Measurements from ENCODE around the gene TDRD1. TPM values are rescaled to one million over a fixed set of nuclear protein-coding genes. Genes with fewer than 3 reads are reported as not detected.

The TDRD1 gene
- total RNA-seq, 5 donors from 2014 or later (not counting 1 experiment from before 2014, with no cell fraction given), result 0.12 to 0.38 (median 0.25) TPM; not detected in 1

DNA sequence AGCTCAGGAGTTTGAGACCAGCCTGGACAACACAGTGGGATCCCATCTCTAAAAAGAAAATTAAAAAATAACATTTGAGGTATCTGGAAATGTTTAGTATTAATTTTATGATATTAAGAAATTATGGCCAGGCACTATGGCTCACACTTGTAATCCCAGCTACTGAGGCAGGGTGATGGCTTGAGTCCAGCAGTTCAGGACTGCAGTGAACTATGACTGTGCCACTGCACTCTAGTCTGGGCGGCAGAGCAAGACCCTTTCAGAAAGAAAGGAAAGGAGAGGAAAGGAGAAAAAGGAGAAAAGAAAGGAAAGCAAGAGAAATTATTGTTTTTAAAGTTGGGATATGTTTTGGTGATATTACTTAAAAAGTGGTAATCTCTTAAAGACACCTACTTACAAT is 2.6 kb upstream of the TDRD1 start:
- ATAC-seq (replicated peaks in 1 of 4) (no peak), DNase-seq (no peak)
- peaks cover 0 to 20% of the 10 kb centered on the region in 2 experiments for H3K4me1 ChIP-seq (ENCODE audit: control insufficient read depth in 1 of 2, extremely low read depth in 1 of 2, insufficient read depth in 2 of 2, low read length in 2 of 2)
- no peaks in the 10 kb centered on the region for H3K9me3 ChIP-seq
- H3K27ac Mint-ChIP-seq, result no peak overlapping the region
- H3K27me3 ChIP-seq (replicated peaks in 1 of 2; ENCODE audit: control insufficient read depth in 2 of 2, extremely low read depth in 1 of 2, insufficient read depth in 2 of 2, low read length in 1 of 2), result no peaks in the 10 kb centered on the region
- no peaks in the 10 kb centered on the region for H3K36me3 ChIP-seq (ENCODE audit: control insufficient read depth in 2 of 2, extremely low read depth in 1 of 2, insufficient read depth in 1 of 2, low read length in 1 of 2)
- peaks cover 27 to 37% (median 32%) of the 10 kb centered on the region in 3 donors for H3K4me1 Mint-ChIP-seq
- H3K36me3 Mint-ChIP-seq, result no peaks in the 10 kb centered on the region
- CTCF ChIA-PET, result interaction anchor here in 1 of 2 donors (0.7 kb wide), 1 partner anchor 42 kb away, joined by 3 read pairs; no protein-coding TSS in a partner anchor
- no peaks in the 10 kb centered on the region for H3K27me3 Mint-ChIP-seq
- H3K4me3 ChIP-seq (ENCODE audit: control insufficient read depth in 1 of 2, extremely low read depth in 1 of 2, low read length in 1 of 2), result no peak overlapping the region
- POLR2A ChIA-PET, result no interaction called here
- WGBS (ENCODE audit: insufficient coverage), result no CpG with 5 or more reads among the region's 1 CpG
- H3K9me3 Mint-ChIP-seq, result no peaks in the 10 kb centered on the region
- H3K4me3 Mint-ChIP-seq, result no peak overlapping the region
- H3K27ac ChIP-seq (ENCODE audit: low read length), result no peak overlapping the region

- no peak overlapping the region for H3K27ac ChIP-seq (ENCODE audit: low read length)
- ATAC-seq (replicated peaks in 1 of 4) (no peak), DNase-seq (no peak)
- CTCF ChIA-PET, result no interaction called here
- peaks cover 5 to 14% (median 13%) of the 10 kb centered on the region in 3 donors for H3K4me1 Mint-ChIP-seq
- H3K27me3 ChIP-seq (replicated peaks in 1 of 2; ENCODE audit: control insufficient read depth in 2 of 2, extremely low read depth in 1 of 2, insufficient read depth in 2 of 2, low read length in 1 of 2), result no peaks in the 10 kb centered on the region
- no peaks in the 10 kb centered on the region for H3K36me3 ChIP-seq (ENCODE audit: control insufficient read depth in 2 of 2, extremely low read depth in 1 of 2, insufficient read depth in 1 of 2, low read length in 1 of 2)
- no peak overlapping the region for H3K27ac Mint-ChIP-seq
- no peaks in the 10 kb centered on the region for H3K9me3 ChIP-seq
- H3K9me3 Mint-ChIP-seq, result no peaks in the 10 kb centered on the region
- H3K4me3 ChIP-seq (ENCODE audit: control insufficient read depth in 1 of 2, extremely low read depth in 1 of 2, low read length in 1 of 2), result no peak overlapping the region
- H3K36me3 Mint-ChIP-seq, result no peaks in the 10 kb centered on the region
- H3K4me3 Mint-ChIP-seq, result no peak overlapping the region
- peaks cover 0 to 2% of the 10 kb centered on the region in 2 experiments for H3K4me1 ChIP-seq (ENCODE audit: control insufficient read depth in 1 of 2, extremely low read depth in 1 of 2, insufficient read depth in 2 of 2, low read length in 2 of 2)
- WGBS (ENCODE audit: insufficient coverage), result 86% methylated on average over 3 of the region's 8 CpGs
- H3K27me3 Mint-ChIP-seq, result no peaks in the 10 kb centered on the region
- POLR2A ChIA-PET, result no interaction called here
Observed at GRCh38 chr10:114179747-114180146, 594 bp downstream of the TDRD1 start.

DNA sequence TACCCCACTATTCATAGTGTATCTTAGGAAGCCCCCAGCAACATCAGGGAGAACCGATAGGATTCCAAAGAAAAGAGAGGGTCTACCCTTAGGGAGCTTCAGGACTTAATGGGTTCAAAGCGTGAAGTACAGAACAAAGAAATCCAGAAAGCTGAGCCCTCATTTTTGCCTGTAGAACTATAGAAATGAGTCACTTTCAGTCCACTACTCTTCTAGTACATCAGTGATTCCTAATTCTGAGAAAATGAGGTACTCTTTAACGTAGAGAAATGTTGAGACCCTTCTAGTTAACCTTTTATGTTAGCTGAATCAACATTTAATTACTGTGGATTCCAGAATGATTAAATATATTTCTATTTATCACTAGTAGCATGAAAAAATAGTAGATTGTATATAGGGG is 1.8 kb downstream of the TDRD1 start:
- no peak for ATAC-seq (replicated peaks in 1 of 4)
- Mint-ChIP-seq H3K27me3 (peaks cover 0 to 2% of the 10 kb centered on the region in 2 donors), H3K4me3 (no peak overlapping the region), H3K4me1 (peaks cover 0 to 5% (median 4%) of the 10 kb centered on the region in 3 donors), H3K36me3 (no peaks in the 10 kb centered on the region), H3K9me3 (no peaks in the 10 kb centered on the region), H3K27ac (no peak overlapping the region)
- no peak overlapping the region for H3K27ac ChIP-seq (ENCODE audit: low read length)
- ChIA-PET POLR2A (no interaction called here), CTCF (interaction anchor here in 1 of 2 donors (0.8 kb wide), 1 partner anchor 25 kb away, joined by 3 read pairs; no protein-coding TSS in a partner anchor)
- H3K9me3 ChIP-seq, result no peaks in the 10 kb centered on the region
- no peak for DNase-seq
- no peaks in the 10 kb centered on the region for H3K4me1 ChIP-seq (ENCODE audit: control insufficient read depth in 1 of 2, extremely low read depth in 1 of 2, insufficient read depth in 2 of 2, low read length in 2 of 2)
- H3K36me3 ChIP-seq (ENCODE audit: control insufficient read depth in 2 of 2, extremely low read depth in 1 of 2, insufficient read depth in 1 of 2, low read length in 1 of 2), result no peaks in the 10 kb centered on the region
- no peak overlapping the region for H3K4me3 ChIP-seq (ENCODE audit: control insufficient read depth in 1 of 2, extremely low read depth in 1 of 2, low read length in 1 of 2)
- WGBS (ENCODE audit: insufficient coverage), result no CpG with 5 or more reads among the region's 3 CpGs
- H3K27me3 ChIP-seq (replicated peaks in 1 of 2; ENCODE audit: control insufficient read depth in 2 of 2, extremely low read depth in 1 of 2, insufficient read depth in 2 of 2, low read length in 1 of 2), result no peaks in the 10 kb centered on the region

- H3K4me1 Mint-ChIP-seq, result no peaks in the 10 kb centered on the region
- no peak overlapping the region for H3K4me3 ChIP-seq (ENCODE audit: control insufficient read depth in 1 of 2, extremely low read depth in 1 of 2, low read length in 1 of 2)
- H3K36me3 Mint-ChIP-seq, result no peaks in the 10 kb centered on the region
- no peaks in the 10 kb centered on the region for H3K9me3 Mint-ChIP-seq
- 20% methylated on average over 1 of the region's 5 CpGs for WGBS (ENCODE audit: insufficient coverage)
- no peak overlapping the region for H3K4me3 Mint-ChIP-seq
- CTCF ChIA-PET, result no interaction called here
- H3K27me3 ChIP-seq (replicated peaks in 1 of 2; ENCODE audit: control insufficient read depth in 2 of 2, extremely low read depth in 1 of 2, insufficient read depth in 2 of 2, low read length in 1 of 2), result no peaks in the 10 kb centered on the region
- ATAC-seq (replicated peaks in 1 of 4) (no peak), DNase-seq (no peak)
- no peak overlapping the region for H3K27ac ChIP-seq (ENCODE audit: low read length)
- H3K4me1 ChIP-seq (ENCODE audit: control insufficient read depth in 1 of 2, extremely low read depth in 1 of 2, insufficient read depth in 2 of 2, low read length in 2 of 2), result no peaks in the 10 kb centered on the region
- H3K27me3 Mint-ChIP-seq, result peaks cover 2 to 4% of the 10 kb centered on the region in 2 donors
- H3K36me3 ChIP-seq (ENCODE audit: control insufficient read depth in 2 of 2, extremely low read depth in 1 of 2, insufficient read depth in 1 of 2, low read length in 1 of 2), result no peaks in the 10 kb centered on the region
- H3K27ac Mint-ChIP-seq, result no peak overlapping the region
- POLR2A ChIA-PET, result no interaction called here
- H3K9me3 ChIP-seq, result no peaks in the 10 kb centered on the region
Observed at GRCh38 chr10:114181971-114182370, 2.8 kb downstream of the TDRD1 start.

GRCh38 chr10:114183563-114183962 is 4.4 kb downstream of the TDRD1 start:
- Mint-ChIP-seq H3K4me3 (no peak overlapping the region), H3K36me3 (no peaks in the 10 kb centered on the region), H3K9me3 (no peaks in the 10 kb centered on the region), H3K4me1 (no peaks in the 10 kb centered on the region), H3K27ac (no peak overlapping the region), H3K27me3 (peaks cover 4 to 7% of the 10 kb centered on the region in 2 donors)
- Histone ChIP-seq H3K4me3 (ENCODE audit: control insufficient read depth in 1 of 2, extremely low read depth in 1 of 2, low read length in 1 of 2) (no peak overlapping the region), H3K27ac (ENCODE audit: low read length) (no peak overlapping the region), H3K27me3 (replicated peaks in 1 of 2; ENCODE audit: control insufficient read depth in 2 of 2, extremely low read depth in 1 of 2, insufficient read depth in 2 of 2, low read length in 1 of 2) (no peaks in the 10 kb centered on the region), H3K9me3 (no peaks in the 10 kb centered on the region), H3K36me3 (ENCODE audit: control insufficient read depth in 2 of 2, extremely low read depth in 1 of 2, insufficient read depth in 1 of 2, low read length in 1 of 2) (no peaks in the 10 kb centered on the region), H3K4me1 (ENCODE audit: control insufficient read depth in 1 of 2, extremely low read depth in 1 of 2, insufficient read depth in 2 of 2, low read length in 2 of 2) (no peaks in the 10 kb centered on the region)
- 90% methylated on average over 5 of the region's 9 CpGs for WGBS (ENCODE audit: insufficient coverage)
- ChIA-PET POLR2A (interaction anchor here in 1 of 2 donors (0.6 kb wide), 1 partner anchor 299 kb away, joined by 4 read pairs; no protein-coding TSS in a partner anchor), CTCF (no interaction called here)
- no peak for ATAC-seq (replicated peaks in 1 of 4)
- no peak for DNase-seq

GRCh38 chr10:114184276-114184675 is 5.1 kb downstream of the TDRD1 start:
- H3K4me1 ChIP-seq (ENCODE audit: control insufficient read depth in 1 of 2, extremely low read depth in 1 of 2, insufficient read depth in 2 of 2, low read length in 2 of 2), result no peaks in the 10 kb centered on the region
- H3K27me3 ChIP-seq (replicated peaks in 1 of 2; ENCODE audit: control insufficient read depth in 2 of 2, extremely low read depth in 1 of 2, insufficient read depth in 2 of 2, low read length in 1 of 2), result no peaks in the 10 kb centered on the region
- no peaks in the 10 kb centered on the region for H3K36me3 ChIP-seq (ENCODE audit: control insufficient read depth in 2 of 2, extremely low read depth in 1 of 2, insufficient read depth in 1 of 2, low read length in 1 of 2)
- Mint-ChIP-seq H3K9me3 (no peaks in the 10 kb centered on the region), H3K27me3 (peaks cover 4 to 7% of the 10 kb centered on the region in 2 donors), H3K4me3 (no peak overlapping the region), H3K27ac (no peak overlapping the region), H3K4me1 (no peaks in the 10 kb centered on the region), H3K36me3 (no peaks in the 10 kb centered on the region)
- H3K9me3 ChIP-seq, result no peaks in the 10 kb centered on the region
- no CpG with 5 or more reads among the region's 5 CpGs for WGBS (ENCODE audit: insufficient coverage)
- H3K4me3 ChIP-seq (ENCODE audit: control insufficient read depth in 1 of 2, extremely low read depth in 1 of 2, low read length in 1 of 2), result no peak overlapping the region
- ChIA-PET POLR2A (no interaction called here), CTCF (interaction anchor here (0.7 kb wide), 2 partner anchors 12 to 882 kb away, joined by 3 to 8 read pairs; no protein-coding TSS in a partner anchor)
- H3K27ac ChIP-seq (ENCODE audit: low read length), result no peak overlapping the region
- DNase-seq, result no peak
- ATAC-seq (replicated peaks in 1 of 4), result no peak

DNA sequence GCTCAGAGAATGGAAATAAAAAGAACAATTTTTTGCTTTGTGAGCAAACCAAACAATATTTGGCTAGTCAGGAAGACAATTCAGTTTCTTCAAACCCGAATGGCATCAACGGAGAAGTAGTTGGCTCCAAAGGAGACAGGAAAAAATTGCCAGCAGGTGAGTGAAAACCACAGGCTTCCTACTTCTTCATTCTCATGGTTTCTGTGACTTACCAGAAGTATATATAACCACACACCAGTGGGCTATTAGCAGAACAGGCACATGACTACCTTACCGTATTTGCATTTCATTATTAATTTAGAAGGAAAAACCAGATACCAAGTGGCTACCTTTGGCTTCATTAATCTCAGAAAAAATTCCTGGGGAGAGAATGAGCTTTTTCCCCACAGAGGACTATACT is 8.8 kb downstream of the TDRD1 start:
- no peaks in the 10 kb centered on the region for H3K27me3 ChIP-seq (replicated peaks in 1 of 2; ENCODE audit: control insufficient read depth in 2 of 2, extremely low read depth in 1 of 2, insufficient read depth in 2 of 2, low read length in 1 of 2)
- no peak overlapping the region for H3K4me3 Mint-ChIP-seq
- no peak overlapping the region for H3K27ac ChIP-seq (ENCODE audit: low read length)
- H3K36me3 ChIP-seq (ENCODE audit: control insufficient read depth in 2 of 2, extremely low read depth in 1 of 2, insufficient read depth in 1 of 2, low read length in 1 of 2), result no peaks in the 10 kb centered on the region
- H3K4me3 ChIP-seq (ENCODE audit: control insufficient read depth in 1 of 2, extremely low read depth in 1 of 2, low read length in 1 of 2), result no peak overlapping the region
- ChIA-PET POLR2A (no interaction called here), CTCF (interaction anchor here in 1 of 2 donors (0.6 kb wide), 1 partner anchor 24 kb away, joined by 7 read pairs; no protein-coding TSS in a partner anchor)
- DNase-seq (no peak), ATAC-seq (replicated peaks in 1 of 4) (no peak)
- H3K27ac Mint-ChIP-seq, result no peak overlapping the region
- no peaks in the 10 kb centered on the region for H3K36me3 Mint-ChIP-seq
- H3K27me3 Mint-ChIP-seq, result peaks cover 7 to 8% of the 10 kb centered on the region in 2 donors
- no peaks in the 10 kb centered on the region for H3K9me3 ChIP-seq
- no peaks in the 10 kb centered on the region for H3K4me1 Mint-ChIP-seq
- H3K4me1 ChIP-seq (ENCODE audit: control insufficient read depth in 1 of 2, extremely low read depth in 1 of 2, insufficient read depth in 2 of 2, low read length in 2 of 2), result no peaks in the 10 kb centered on the region
- 20% methylated on average over 2 of the region's 3 CpGs for WGBS (ENCODE audit: insufficient coverage)
- no peaks in the 10 kb centered on the region for H3K9me3 Mint-ChIP-seq

All from T-cell (primary cell).